Activated T-cell treated with anti-CD3 and anti-CD28 coated beads, Interleukin-2, amount 50 U/mL, for 72 hours (primary cell): ENCODE results near the gene PARD6A. TPM values are rescaled to one million over a fixed set of nuclear protein-coding genes. Genes with fewer than 3 reads are reported as not detected.

Source experiments
- ATAC-seq, 2 donors: fragments of 150-1000 bp; cut with Tn5 transposase; replicated peaks in 1 of 2; 2 replicates each; pipeline ENCODE4 v1.10.0; 2021; ENCODE audit warnings: moderate library complexity in 2 of 2, mild to moderate bottlenecking in 1 of 2
- DNase-seq, 2 donors: peaks; one replicate each; pipeline ENCODE4 v3.0.0; 2021 to 2022; ENCODE audit warnings: mixed read lengths in 1 of 2
- H3K27ac Mint-ChIP-seq: one replicate; pipeline ENCODE4 v1.8.0; 2022; ENCODE audit warnings: mild to moderate bottlenecking, moderate library complexity, mixed read lengths
- H3K27me3 Mint-ChIP-seq: one replicate; pipeline ENCODE4 v1.8.0; 2022; ENCODE audit warnings: low read depth, mixed read lengths
- H3K36me3 Mint-ChIP-seq, 2 donors: one replicate each; pipeline ENCODE4 v1.8.0; 2022; ENCODE audit warnings: mixed read lengths in 2 of 2, mild to moderate bottlenecking in 1 of 2; ENCODE audit not compliant: insufficient read depth in 2 of 2
- H3K4me1 Mint-ChIP-seq: one replicate; pipeline ENCODE4 v1.8.0; 2022; ENCODE audit warnings: low read depth, mixed read lengths
- H3K4me3 Mint-ChIP-seq, 2 donors: one replicate each; pipeline ENCODE4 v1.8.0; 2022; ENCODE audit warnings: mild to moderate bottlenecking in 2 of 2, mixed read lengths in 2 of 2, moderate library complexity in 2 of 2
- H3K9me3 Mint-ChIP-seq, 2 donors: one replicate each; pipeline ENCODE4 v1.8.0; 2022; ENCODE audit warnings: mixed read lengths in 2 of 2
- total RNA-seq, 2 donors: library from RNA; stranded (reverse); gene quantifications; one replicate each; pipeline ENCODE4 v1.2.3, GENCODE V29; 2022

PARD6A gene
- total RNA-seq, 2 donors from 2014 or later: 7.2 to 9.2 TPM

DNA sequence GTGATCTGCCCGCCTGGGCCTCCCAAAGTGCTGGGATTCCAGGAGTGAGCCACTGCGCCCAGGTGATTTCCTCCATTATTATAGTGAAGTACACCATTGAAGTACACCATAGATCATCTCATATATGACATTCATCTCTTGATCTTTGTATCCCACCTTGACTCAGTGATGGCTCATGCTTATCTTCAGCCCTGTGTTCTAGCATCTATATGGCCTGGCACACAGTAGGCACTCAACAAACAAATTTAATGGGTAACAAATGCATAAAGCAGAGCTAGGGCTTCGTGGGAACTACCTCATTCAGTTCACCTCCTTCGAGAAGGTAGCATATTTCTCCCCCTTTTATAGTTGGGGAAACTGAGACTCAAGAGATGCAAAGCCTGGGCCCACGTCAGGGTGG, 4.8 kb downstream of the PARD6A start:
- Mint-ChIP-seq H3K9me3 (no peaks in the 10 kb centered on the region), H3K4me1 (peaks cover 44% of the 10 kb centered on the region), H3K27me3 (no peaks in the 10 kb centered on the region), H3K36me3 (peaks cover 0 to 1% of the 10 kb centered on the region in 2 donors), H3K27ac (no peak overlapping the region), H3K4me3 (peak overlapping the region; percentile 79 to 81)
- no peak for DNase-seq
- no peak for ATAC-seq

GRCh38 chr16:67666032-67666551, 5.3 kb downstream of the PARD6A start:
- DNase-seq: peak in 1 of 2 donors; percentile 32
- Mint-ChIP-seq H3K9me3 (no peaks in the 10 kb centered on the region), H3K27ac (no peak overlapping the region)

DNA sequence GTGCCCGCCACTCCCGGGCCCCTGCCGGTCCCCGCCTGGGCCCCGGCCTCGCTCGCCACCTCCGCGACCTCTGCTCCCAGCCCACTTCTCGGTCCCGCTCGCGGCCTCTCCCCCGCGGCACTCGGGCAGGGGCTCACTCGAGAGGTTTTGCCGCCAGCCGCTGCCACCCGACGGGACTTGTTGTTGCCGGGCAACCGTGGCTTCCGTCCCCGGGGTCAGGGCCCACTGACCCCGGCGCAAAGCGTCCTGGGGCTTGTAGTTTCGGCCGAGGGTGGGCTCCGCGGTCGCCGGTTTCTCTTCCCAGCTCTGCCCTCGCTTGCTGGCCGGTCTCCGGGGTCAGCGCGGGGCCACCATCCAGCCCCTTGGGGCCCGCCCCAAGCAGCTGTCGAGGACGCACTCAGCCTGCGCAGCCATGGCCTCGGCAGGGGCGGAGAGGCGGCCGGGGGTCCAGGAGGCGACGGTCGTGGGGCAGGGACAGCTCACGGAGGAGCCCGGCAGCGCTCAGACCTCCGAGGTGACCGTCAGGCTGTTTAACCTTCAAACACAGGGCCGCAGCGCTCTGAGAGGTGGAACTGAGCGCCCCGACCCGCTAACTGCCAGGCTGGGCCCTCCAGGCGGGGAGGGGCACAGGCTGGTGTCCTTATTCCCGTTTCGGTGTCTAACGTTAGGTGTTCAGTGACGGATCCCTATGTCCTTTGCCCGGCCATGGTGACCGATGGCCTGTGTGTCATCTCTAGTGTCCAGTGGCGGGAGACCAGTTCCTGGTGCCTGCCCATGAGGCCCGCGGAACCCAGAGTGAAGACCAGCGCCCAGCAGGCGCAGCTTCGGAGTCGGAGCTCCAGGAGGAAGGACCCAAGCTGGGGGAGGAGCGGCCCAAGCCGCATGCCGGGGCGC, 6.0 kb downstream of the PARD6A start, which contains the start of the genes C16orf86 and ENKD1:
TSS of gene C16orf86 (plus strand) at position 256 of the 894 bp plus-strand sequence. CDS start at position 413, 157 bp downstream.
TSS of gene ENKD1 (minus strand) at position 192 of the 894 bp plus-strand sequence. CDS start 308 bp downstream, outside the sequence.
- H3K27ac Mint-ChIP-seq: no peak within 1 kb of the TSS
- no peaks in the 10 kb centered on the region for H3K9me3 Mint-ChIP-seq
- peaks cover 0 to 1% of the 10 kb centered on the region in 2 donors for H3K36me3 Mint-ChIP-seq
- ATAC-seq (peak; percentile 75 to 79), DNase-seq (peak; percentile 86 to 88)
- peak within 1 kb of the TSS; percentile 93 to 96 for H3K4me3 Mint-ChIP-seq
- no peaks in the 10 kb centered on the region for H3K27me3 Mint-ChIP-seq
- peaks cover 36% of the 10 kb centered on the region for H3K4me1 Mint-ChIP-seq

More at GRCh38 chr16:67666032-67666551, 5.3 kb downstream of the PARD6A start:
- Mint-ChIP-seq H3K27me3 (no peaks in the 10 kb centered on the region), H3K4me1 (peaks cover 43% of the 10 kb centered on the region), H3K4me3 (peak overlapping the region; percentile 81 to 93), H3K36me3 (peaks cover 0 to 1% of the 10 kb centered on the region in 2 donors)
- peak; percentile 2 to 25 for ATAC-seq

DNA sequence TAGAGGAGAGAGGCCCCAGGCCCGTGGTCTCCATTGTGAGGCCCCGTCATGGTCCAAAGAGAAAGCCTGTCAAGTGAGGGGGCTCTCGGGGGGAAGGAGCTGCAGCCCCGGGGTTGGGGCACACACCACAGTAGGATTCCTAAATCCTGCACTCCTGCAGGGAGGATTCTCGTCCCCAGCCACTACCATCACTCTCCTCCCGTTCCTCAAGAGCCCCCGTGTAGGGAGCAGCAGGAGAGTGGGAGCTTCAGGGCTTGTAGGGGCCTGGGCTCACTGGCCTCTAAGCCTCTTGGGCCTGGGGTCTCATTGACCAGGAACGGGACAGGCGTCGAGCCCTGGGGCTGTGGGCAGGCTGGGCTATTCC, 6.7 kb downstream of the PARD6A start:
- no peak overlapping the region for H3K27ac Mint-ChIP-seq
- peaks cover 34% of the 10 kb centered on the region for H3K4me1 Mint-ChIP-seq
- no peak for ATAC-seq

DNA sequence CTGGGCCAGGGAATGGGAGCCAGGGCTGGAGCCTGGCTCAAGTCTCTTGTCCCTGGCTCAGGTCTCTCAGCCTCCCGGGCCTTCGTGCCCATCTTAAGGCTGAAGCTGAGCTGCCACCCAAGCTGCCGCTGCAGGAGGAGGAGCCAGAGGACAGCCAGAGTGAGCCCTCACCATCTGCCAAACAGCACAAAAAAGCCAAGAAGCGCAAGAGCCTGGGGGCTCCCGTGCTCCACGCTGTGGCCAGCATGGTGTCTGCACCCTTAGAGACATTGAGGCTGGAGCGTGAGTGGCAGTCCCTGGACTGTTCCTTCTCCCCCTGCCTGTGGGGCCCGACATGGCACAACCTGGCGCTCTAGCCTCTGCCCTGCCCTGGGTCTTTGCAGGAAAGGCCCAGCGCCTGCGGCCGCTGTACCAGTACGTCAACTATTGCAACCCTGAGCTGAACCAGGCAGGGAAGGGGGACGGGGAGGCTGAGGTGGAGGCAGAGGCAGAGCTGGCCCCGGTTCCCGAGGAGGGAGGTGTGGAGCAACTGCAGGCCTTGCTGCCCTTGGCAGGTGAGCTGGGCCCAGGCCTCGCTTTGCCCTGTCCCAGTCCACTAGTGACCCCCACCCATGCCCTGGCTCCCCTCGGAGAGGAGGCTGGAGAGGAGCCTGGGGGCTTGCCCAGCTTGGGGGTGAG, 7.2 kb downstream of the PARD6A start:
- H3K9me3 Mint-ChIP-seq: no peaks in the 10 kb centered on the region
- H3K4me1 Mint-ChIP-seq: peaks cover 34% of the 10 kb centered on the region

More for the DNA sequence above, 6.7 kb downstream of the PARD6A start:
- no peak for DNase-seq
- Mint-ChIP-seq H3K4me3 (peak overlapping the region; percentile 93 to 96), H3K36me3 (peaks cover 0 to 1% of the 10 kb centered on the region in 2 donors), H3K27me3 (no peaks in the 10 kb centered on the region), H3K9me3 (no peaks in the 10 kb centered on the region)

GRCh38 chr16:67668495-67669157, 7.9 kb downstream of the PARD6A start:
- peaks cover 34% of the 10 kb centered on the region for H3K4me1 Mint-ChIP-seq
- H3K9me3 Mint-ChIP-seq: no peaks in the 10 kb centered on the region
- peaks cover 0 to 1% of the 10 kb centered on the region in 2 donors for H3K36me3 Mint-ChIP-seq
- H3K4me3 Mint-ChIP-seq: no peak overlapping the region
- no peak overlapping the region for H3K27ac Mint-ChIP-seq
- no peaks in the 10 kb centered on the region for H3K27me3 Mint-ChIP-seq
- DNase-seq: peak in 1 of 2 donors; percentile 48
- no peak for ATAC-seq

More for the DNA sequence above, 7.2 kb downstream of the PARD6A start:
- Mint-ChIP-seq H3K4me3 (peak overlapping the region; percentile 93 to 96), H3K27ac (no peak overlapping the region), H3K27me3 (no peaks in the 10 kb centered on the region), H3K36me3 (peaks cover 0 to 1% of the 10 kb centered on the region in 2 donors)
- peak; percentile 84 to 90 for DNase-seq
- peak; percentile 88 to 90 for ATAC-seq

DNA sequence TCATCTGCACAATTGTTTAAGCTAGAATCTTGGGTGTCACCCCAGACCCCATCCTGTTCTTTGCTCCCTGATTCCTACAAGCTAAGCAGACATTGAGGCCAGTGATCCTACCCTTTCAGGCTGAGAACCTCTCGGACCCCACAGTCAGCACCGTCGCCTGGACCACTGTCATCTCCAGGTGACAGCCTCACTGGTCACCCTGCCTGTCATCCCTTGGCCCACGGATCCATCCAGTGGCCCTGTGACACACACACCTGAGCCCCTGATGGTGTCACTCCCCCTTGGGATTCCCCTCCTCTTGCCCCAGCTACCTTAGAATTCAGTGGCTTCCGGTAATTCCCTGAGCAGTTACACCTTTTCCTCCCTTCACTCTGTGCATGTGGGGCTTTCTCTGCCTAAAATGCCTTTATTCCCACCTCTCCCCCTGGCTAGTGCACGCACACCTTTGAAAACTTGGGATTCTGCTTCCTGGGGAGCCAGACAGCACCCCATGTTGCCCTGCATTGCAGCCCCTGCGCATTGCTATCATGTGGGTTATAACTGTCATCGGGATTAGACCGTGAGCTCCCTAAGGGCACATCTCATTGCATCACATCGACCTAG, 8.8 kb downstream of the PARD6A start:
- no peak for ATAC-seq
- H3K4me3 Mint-ChIP-seq: peak overlapping the region in 1 of 2 donors; percentile 13

DNA sequence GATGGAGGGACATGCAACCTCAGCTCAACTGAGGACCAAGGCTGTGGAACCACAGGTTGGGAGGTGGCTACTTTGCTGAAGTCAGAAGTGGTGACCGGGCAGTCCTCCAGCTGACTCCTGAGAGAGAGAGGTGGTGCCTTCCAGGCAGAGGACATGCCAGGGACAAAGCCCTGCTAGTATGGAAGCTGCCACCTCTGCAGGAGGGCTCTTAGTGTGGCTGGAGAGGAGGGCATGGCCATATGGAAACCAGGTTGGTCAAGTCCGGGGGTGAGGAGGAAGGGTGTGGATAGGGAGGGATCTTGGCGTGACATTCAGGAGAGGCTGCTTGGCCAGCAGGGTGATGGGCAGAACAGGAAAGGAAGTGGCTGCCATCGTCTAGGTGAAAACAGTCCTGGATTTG, 11.5 kb downstream of the PARD6A start:
- Mint-ChIP-seq H3K4me1 (peaks cover 8% of the 10 kb centered on the region), H3K27me3 (no peaks in the 10 kb centered on the region), H3K36me3 (no peaks in the 10 kb centered on the region), H3K4me3 (no peak overlapping the region), H3K27ac (no peak overlapping the region), H3K9me3 (no peaks in the 10 kb centered on the region)
- ATAC-seq (no peak), DNase-seq (no peak)

More for the DNA sequence above, 8.8 kb downstream of the PARD6A start:
- Mint-ChIP-seq H3K4me1 (peaks cover 31% of the 10 kb centered on the region), H3K36me3 (peaks cover 0 to 1% of the 10 kb centered on the region in 2 donors), H3K27me3 (no peaks in the 10 kb centered on the region), H3K9me3 (no peaks in the 10 kb centered on the region), H3K27ac (no peak overlapping the region)
- DNase-seq: no peak

- peak; percentile 65 to 66 for DNase-seq
- ATAC-seq: peak in 1 of 2 donors; percentile 39
- H3K36me3 Mint-ChIP-seq: no peaks in the 10 kb centered on the region
- peaks cover under 1% of the 10 kb centered on the region for H3K4me1 Mint-ChIP-seq
- H3K4me3 Mint-ChIP-seq: no peak overlapping the region
- no peaks in the 10 kb centered on the region for H3K9me3 Mint-ChIP-seq
- no peak overlapping the region for H3K27ac Mint-ChIP-seq
- H3K27me3 Mint-ChIP-seq: no peaks in the 10 kb centered on the region
Measured at GRCh38 chr16:67672739-67673662, 12.2 kb downstream of the PARD6A start.

- H3K27ac Mint-ChIP-seq: no peak overlapping the region
- H3K4me1 Mint-ChIP-seq: no peaks in the 10 kb centered on the region
- DNase-seq: no peak
- no peaks in the 10 kb centered on the region for H3K9me3 Mint-ChIP-seq
- no peak overlapping the region for H3K4me3 Mint-ChIP-seq
- no peaks in the 10 kb centered on the region for H3K27me3 Mint-ChIP-seq
- H3K36me3 Mint-ChIP-seq: no peaks in the 10 kb centered on the region
- no peak for ATAC-seq
Measured at GRCh38 chr16:67673712-67674580, 13.2 kb downstream of the PARD6A start.
